Aorta (tissue), 5 donors: ENCODE results near the gene PPFIBP1. TPM values are rescaled to one million over a fixed set of nuclear protein-coding genes. Genes with fewer than 3 reads are reported as not detected.
A peak's percentile ranks its signal among the peaks of the same experiment; 100 is the strongest.

Experiments
- ATAC-seq: fragments of 200-7000 bp; cut with Tn5 transposase; one replicate; pipeline ENCODE4 v1.9.1; 2022; ENCODE audit warnings: moderate library complexity; ENCODE audit not compliant: low FRiP score
- DNase-seq, 2 donors: peaks; one replicate each; pipeline ENCODE4 v3.0.0-alpha.2; 2020
- H3K27ac ChIP-seq, 2 donors: one replicate each; pipeline ENCODE4 v1.5.1; 2013; ENCODE audit warnings: low read length in 2 of 2, mild to moderate bottlenecking in 2 of 2, moderate library complexity in 2 of 2, control low read depth in 1 of 2, inconsistent platforms in 1 of 2, low read depth in 1 of 2
- H3K27me3 ChIP-seq, 2 donors: one replicate each; pipeline ENCODE4 v1.6.1; 2013; ENCODE audit warnings: control low read depth in 1 of 2, low read length in 1 of 2, mild to moderate bottlenecking in 1 of 2, moderate library complexity in 1 of 2; ENCODE audit not compliant: insufficient read depth in 2 of 2, control insufficient read depth in 1 of 2
- H3K36me3 ChIP-seq, 2 donors: one replicate each; pipeline ENCODE4 v1.6.1; 2013; ENCODE audit warnings: control low read depth in 1 of 2, low read length in 1 of 2, mild to moderate bottlenecking in 1 of 2; ENCODE audit not compliant: insufficient read depth in 2 of 2, control insufficient read depth in 1 of 2
- H3K4me1 ChIP-seq, 2 donors: one replicate each; pipeline ENCODE4 v1.6.1; 2013; ENCODE audit warnings: low read length in 2 of 2, control low read depth in 1 of 2, mild to moderate bottlenecking in 1 of 2, moderate library complexity in 1 of 2; ENCODE audit not compliant: insufficient read depth in 2 of 2, control insufficient read depth in 1 of 2
- H3K4me3 ChIP-seq, 2 donors: one replicate each; pipeline ENCODE4 v1.5.1; 2013; ENCODE audit warnings: low read length in 2 of 2, control low read depth in 1 of 2, mild to moderate bottlenecking in 1 of 2
- H3K9me3 ChIP-seq: one replicate; pipeline ENCODE4 v1.6.1; 2013; ENCODE audit warnings: mild to moderate bottlenecking, low read length; ENCODE audit not compliant: control insufficient read depth
- WGBS, 2 donors: extraction: QIAGEN DNeasy Blood & Tissue Kit; methylation state at CpG; one replicate each; pipeline ENCODE4 v1.1.7; 2013; 5-methylcytosine and 5-hydroxymethylcytosine counted together
- intact Hi-C, 2 donors: fragments of 100-400 bp; cut with DNase I; formaldehyde crosslinking; loops; one replicate each; pipeline versions ENCODE4 v1.14.2 to v1.15.0; 2022
- polyA plus RNA-seq, 2 donors: library from polyadenylated mRNA; stranded (reverse); fragments of 200-250 nt; gene quantifications; one replicate each; pipeline ENCODE4 v1.2.3, GENCODE V29; 2013
- total RNA-seq, 2 donors: library from RNA; stranded (reverse); fragmentation: NEBNext Ultra II Directional; extraction: Animal tissue kit (Norgen Biotek cat#: 25700); gene quantifications; one replicate each; pipeline ENCODE4 v1.2.1, GENCODE V29; 2021
- donor health status: healthy with polysubstance abuse.
- donor health status: Bipolar disorder and iron deficiency.
- donor health status: DM: no; HTN: no; CAD: no.
- donor health status: DM: no; HTN: no; CAD: no.
- donor health status: DM: yes; HTN: yes; CAD: no.

Gene PPFIBP1
- total and polyA plus RNA-seq, 4 donors = 29.7 to 247 (median 108) TPM

- Histone ChIP-seq H3K4me3 (no peak overlapping the region), H3K27ac (no peak overlapping the region), H3K36me3 (no peaks in the 10 kb centered on the region), H3K27me3 (no peaks in the 10 kb centered on the region), H3K4me1 (peaks cover 10 to 15% of the 10 kb centered on the region in 2 donors), H3K9me3 (no peaks in the 10 kb centered on the region)
- intact Hi-C loops = no loop called here
- 54 to 67% methylated on average over 8 of the region's 8 CpGs for WGBS, 2 donors
- ATAC-seq = peak; percentile 59
- no peak for DNase-seq
Observed at GRCh38 chr12:27608890-27609289, 84.9 kb downstream of the PPFIBP1 start.

GRCh38 chr12:27610374-27610773, 86.4 kb downstream of the PPFIBP1 start:
- Histone ChIP-seq H3K27ac (no peak overlapping the region), H3K4me1 (peaks cover 10 to 11% of the 10 kb centered on the region in 2 donors), H3K4me3 (no peak overlapping the region), H3K9me3 (no peaks in the 10 kb centered on the region), H3K36me3 (no peaks in the 10 kb centered on the region), H3K27me3 (no peaks in the 10 kb centered on the region)
- WGBS, 2 donors = 24 to 27% methylated on average over 2 of the region's 2 CpGs
- ATAC-seq (peak; percentile 49), DNase-seq (no peak)
- intact Hi-C loops = no loop called here

- Histone ChIP-seq H3K27me3 (no peaks in the 10 kb centered on the region), H3K4me3 (no peak overlapping the region), H3K9me3 (no peaks in the 10 kb centered on the region), H3K4me1 (peaks cover 10 to 18% of the 10 kb centered on the region in 2 donors), H3K36me3 (no peaks in the 10 kb centered on the region), H3K27ac (peak overlapping the region in 1 of 2 donors; percentile 54)
- no peak for DNase-seq
- intact Hi-C loops = no loop called here
- 52% methylated on average over 3 of the region's 3 CpGs for WGBS, 2 donors
- no peak for ATAC-seq
Observed at GRCh38 chr12:27614386-27614785, 90.4 kb downstream of the PPFIBP1 start.

- peaks cover 8 to 15% of the 10 kb centered on the region in 2 donors for H3K4me1 ChIP-seq
- H3K27ac ChIP-seq = peak overlapping the region in 1 of 2 donors; percentile 12
- DNase-seq = no peak
- 95 to 96% methylated on average over 3 of the region's 3 CpGs for WGBS, 2 donors
- H3K4me3 ChIP-seq = no peak overlapping the region
- ATAC-seq = no peak
- no peaks in the 10 kb centered on the region for H3K27me3 ChIP-seq
- H3K36me3 ChIP-seq = no peaks in the 10 kb centered on the region
- intact Hi-C loops = loop anchor here in 1 of 2 donors (5.0 kb wide), 1 partner anchor 63 kb away; no protein-coding TSS in a partner anchor
- no peaks in the 10 kb centered on the region for H3K9me3 ChIP-seq
Observed at GRCh38 chr12:27614866-27615265, 90.9 kb downstream of the PPFIBP1 start.

- Histone ChIP-seq H3K4me3 (no peak overlapping the region), H3K27ac (peak overlapping the region; percentile 12 to 57), H3K36me3 (no peaks in the 10 kb centered on the region), H3K27me3 (no peaks in the 10 kb centered on the region), H3K4me1 (peaks cover 4 to 15% of the 10 kb centered on the region in 2 donors), H3K9me3 (no peaks in the 10 kb centered on the region)
- intact Hi-C loops = loop anchor here in 1 of 2 donors (5.0 kb wide), 1 partner anchor 63 kb away; no protein-coding TSS in a partner anchor
- ATAC-seq (no peak), DNase-seq (no peak)
Observed at GRCh38 chr12:27615331-27615891, 91.4 kb downstream of the PPFIBP1 start.

GRCh38 chr12:27616356-27617142, 92.5 kb downstream of the PPFIBP1 start:
- DNase-seq (no peak), ATAC-seq (no peak)
- Histone ChIP-seq H3K27ac (peak overlapping the region; percentile 35 to 91), H3K4me1 (peaks cover 7 to 14% of the 10 kb centered on the region in 2 donors), H3K4me3 (no peak overlapping the region), H3K27me3 (no peaks in the 10 kb centered on the region), H3K36me3 (no peaks in the 10 kb centered on the region), H3K9me3 (no peaks in the 10 kb centered on the region)
- WGBS, 2 donors = 19 to 20% methylated on average over 5 of the region's 5 CpGs
- intact Hi-C loops = loop anchor here in 1 of 2 donors (5.0 kb wide), 1 partner anchor 64 kb away; no protein-coding TSS in a partner anchor

GRCh38 chr12:27618836-27619235, 94.8 kb downstream of the PPFIBP1 start:
- Histone ChIP-seq H3K4me1 (peaks cover 11 to 34% of the 10 kb centered on the region in 2 donors), H3K27ac (peak overlapping the region in 1 of 2 donors; percentile 82), H3K4me3 (no peak overlapping the region), H3K9me3 (no peaks in the 10 kb centered on the region), H3K36me3 (no peaks in the 10 kb centered on the region), H3K27me3 (no peaks in the 10 kb centered on the region)
- 31% methylated on average over 7 of the region's 7 CpGs for WGBS, 2 donors
- DNase-seq = no peak
- intact Hi-C loops = loop anchor here in 1 of 2 donors (2.0 to 5.0 kb wide), 2 partner anchors 67 to 94 kb away; partner anchors contain the start of gene PPFIBP1
- ATAC-seq = no peak

GRCh38 chr12:27619308-27619707, 95.3 kb downstream of the PPFIBP1 start:
- no peak overlapping the region for H3K27ac ChIP-seq
- H3K4me1 ChIP-seq = peaks cover 11 to 35% of the 10 kb centered on the region in 2 donors
- peak; percentile 30 for ATAC-seq
- DNase-seq = no peak
- no peaks in the 10 kb centered on the region for H3K36me3 ChIP-seq
- no peaks in the 10 kb centered on the region for H3K27me3 ChIP-seq
- no peaks in the 10 kb centered on the region for H3K9me3 ChIP-seq
- intact Hi-C loops = loop anchor here in 1 of 2 donors (2.0 to 5.0 kb wide), 2 partner anchors 67 to 95 kb away; partner anchors contain the start of gene PPFIBP1
- no peak overlapping the region for H3K4me3 ChIP-seq
